ENCODE data around the gene SARNP.

SARNP gene

DNA sequence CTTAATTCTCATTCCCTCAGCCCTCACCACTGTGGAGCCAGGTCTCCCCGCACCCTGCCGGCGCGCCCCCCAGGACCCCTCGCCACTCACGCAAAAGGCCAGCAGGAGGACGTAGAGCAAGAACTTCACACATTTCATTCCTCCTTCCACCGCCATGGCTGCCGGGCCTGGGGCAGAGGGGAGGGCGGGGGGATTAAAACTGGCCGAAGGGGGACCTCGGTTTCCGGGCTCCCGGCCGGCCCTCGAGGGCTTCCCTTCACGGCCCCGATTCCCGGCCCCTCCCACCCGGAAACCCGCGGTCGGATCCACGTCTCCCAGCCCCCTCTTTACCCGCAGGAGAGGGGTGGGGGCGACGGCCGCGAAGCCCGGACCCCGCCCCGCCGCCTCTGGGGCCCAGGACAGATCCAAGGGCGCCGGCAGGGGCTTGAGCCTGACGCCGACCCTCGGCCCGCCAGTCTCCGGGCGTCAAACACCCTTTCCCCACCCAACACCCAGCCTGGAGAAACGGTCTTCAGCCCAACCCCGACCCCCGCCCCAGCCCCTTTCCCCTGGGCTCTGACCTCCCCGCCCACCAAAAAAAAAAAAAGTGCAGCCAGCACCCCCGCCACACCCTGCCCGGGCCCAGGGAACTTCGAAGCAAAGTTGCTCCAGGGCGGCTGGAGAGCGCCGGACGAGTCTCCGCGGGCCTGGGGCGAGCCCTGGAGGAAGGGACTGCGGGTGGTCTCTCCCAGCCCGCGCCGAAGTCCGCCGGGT is 89.2 kb downstream of the SARNP start:
- DNase-seq (ENCODE audit: low spot score in 2 of 2) = peak in 1 of 2 experiments; percentile 78
- Histone ChIP-seq H3K4me1 (peaks cover 11% of the 10 kb centered on the region), H3K36me3 (replicated peaks) (peaks cover 37% of the 10 kb centered on the region), H3K27me3 (ENCODE audit: low read depth) (no peaks in the 10 kb centered on the region), H3K4me3 (peak overlapping the region; percentile 58), H3K9me3 (no peaks in the 10 kb centered on the region)
- in situ Hi-C loops (cut with MboI; ENCODE audit: low sequenced_read_pairs) = no loop called here

DNA sequence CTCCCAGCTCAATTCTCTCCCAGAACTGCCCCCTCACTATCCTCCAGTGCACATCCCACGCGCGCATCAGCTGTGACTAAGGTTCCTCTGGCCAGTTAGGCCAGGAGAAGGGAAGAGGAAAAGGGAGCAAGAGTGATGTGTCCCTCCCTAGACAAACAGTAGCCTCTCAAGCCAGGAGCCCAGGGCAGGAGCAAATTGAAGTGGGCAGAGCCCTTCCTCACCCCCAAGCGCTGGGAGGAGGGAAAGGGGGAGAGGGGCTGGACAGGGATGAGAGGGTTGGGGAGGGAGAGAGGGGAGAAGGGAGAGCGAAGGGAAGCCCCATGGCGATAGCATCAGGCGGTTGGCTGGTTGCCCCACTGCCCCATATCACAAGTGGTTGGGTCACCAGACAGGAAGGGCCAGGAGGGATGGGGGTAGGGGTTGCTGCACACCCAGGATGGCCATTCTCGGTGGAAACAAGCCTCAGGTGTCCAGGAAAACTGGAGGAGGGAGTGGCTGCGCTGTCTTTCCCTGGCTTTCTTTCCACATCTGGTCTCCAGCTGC is 89.8 kb downstream of the SARNP start:
- in situ Hi-C loops (cut with MboI; ENCODE audit: low sequenced_read_pairs) = no loop called here
- DNase-seq (ENCODE audit: low spot score in 2 of 2) = no peak
- peaks cover 11% of the 10 kb centered on the region for H3K4me1 ChIP-seq
- no peaks in the 10 kb centered on the region for H3K27me3 ChIP-seq (ENCODE audit: low read depth)
- H3K9me3 ChIP-seq = no peaks in the 10 kb centered on the region
- peaks cover 39% of the 10 kb centered on the region for H3K36me3 ChIP-seq (replicated peaks)
- peak overlapping the region; percentile 58 for H3K4me3 ChIP-seq

- peaks cover 11% of the 10 kb centered on the region for H3K4me1 ChIP-seq
- in situ Hi-C loops (cut with MboI; ENCODE audit: low sequenced_read_pairs) = no loop called here
- H3K27me3 ChIP-seq (ENCODE audit: low read depth) = no peaks in the 10 kb centered on the region
- DNase-seq (ENCODE audit: low spot score in 2 of 2) = no peak
- peaks cover 39% of the 10 kb centered on the region for H3K36me3 ChIP-seq (replicated peaks)
- H3K4me3 ChIP-seq = no peak overlapping the region; the same call in 1 of the 2 replicates
- H3K9me3 ChIP-seq = no peaks in the 10 kb centered on the region
These were observed 90.6 kb downstream of the SARNP start for GRCh38 chr12:55726971-55727370.

GRCh38 chr12:55725556-55725955 is 92.0 kb downstream of the SARNP start:
- Histone ChIP-seq H3K4me1 (peaks cover 11% of the 10 kb centered on the region), H3K36me3 (replicated peaks) (peaks cover 39% of the 10 kb centered on the region), H3K9me3 (no peaks in the 10 kb centered on the region), H3K27me3 (ENCODE audit: low read depth) (no peaks in the 10 kb centered on the region), H3K4me3 (no peak overlapping the region)
- in situ Hi-C loops (cut with MboI; ENCODE audit: low sequenced_read_pairs) = no loop called here
- no peak for DNase-seq (ENCODE audit: low spot score in 2 of 2)

DNA sequence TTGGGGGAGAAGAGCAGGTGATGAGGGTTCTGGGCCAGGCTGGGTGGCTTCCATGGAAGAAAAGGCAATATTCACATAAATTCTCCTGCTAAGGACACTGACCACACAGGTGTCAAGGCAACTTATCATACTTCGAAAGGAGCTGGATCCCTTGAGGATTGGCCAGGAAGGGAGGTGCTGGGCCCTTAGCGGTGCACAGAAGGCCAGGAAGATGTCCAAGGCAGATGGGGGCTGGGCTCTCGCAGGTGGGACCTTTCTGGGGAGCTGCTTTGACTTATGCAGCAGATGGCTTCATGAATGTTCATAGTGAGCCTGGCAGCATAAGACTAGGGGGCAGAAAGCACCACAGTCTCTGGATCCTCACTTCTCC is 92.6 kb downstream of the SARNP start:
- Histone ChIP-seq H3K36me3 (replicated peaks) (peaks cover 39% of the 10 kb centered on the region), H3K4me1 (peaks cover 8% of the 10 kb centered on the region), H3K9me3 (no peaks in the 10 kb centered on the region), H3K4me3 (no peak overlapping the region), H3K27me3 (ENCODE audit: low read depth) (no peaks in the 10 kb centered on the region)
- in situ Hi-C loops (cut with MboI; ENCODE audit: low sequenced_read_pairs) = no loop called here
- no peak for DNase-seq (ENCODE audit: low spot score in 2 of 2)

- Histone ChIP-seq H3K36me3 (replicated peaks) (peaks cover 39% of the 10 kb centered on the region), H3K4me3 (no peak overlapping the region), H3K4me1 (peaks cover 5% of the 10 kb centered on the region), H3K27me3 (ENCODE audit: low read depth) (no peaks in the 10 kb centered on the region), H3K9me3 (no peaks in the 10 kb centered on the region)
- DNase-seq (ENCODE audit: low spot score in 2 of 2) = peak; percentile 60 to 81
- in situ Hi-C loops (cut with MboI; ENCODE audit: low sequenced_read_pairs) = no loop called here
These were observed 93.1 kb downstream of the SARNP start for GRCh38 chr12:55724226-55724939.

DNA sequence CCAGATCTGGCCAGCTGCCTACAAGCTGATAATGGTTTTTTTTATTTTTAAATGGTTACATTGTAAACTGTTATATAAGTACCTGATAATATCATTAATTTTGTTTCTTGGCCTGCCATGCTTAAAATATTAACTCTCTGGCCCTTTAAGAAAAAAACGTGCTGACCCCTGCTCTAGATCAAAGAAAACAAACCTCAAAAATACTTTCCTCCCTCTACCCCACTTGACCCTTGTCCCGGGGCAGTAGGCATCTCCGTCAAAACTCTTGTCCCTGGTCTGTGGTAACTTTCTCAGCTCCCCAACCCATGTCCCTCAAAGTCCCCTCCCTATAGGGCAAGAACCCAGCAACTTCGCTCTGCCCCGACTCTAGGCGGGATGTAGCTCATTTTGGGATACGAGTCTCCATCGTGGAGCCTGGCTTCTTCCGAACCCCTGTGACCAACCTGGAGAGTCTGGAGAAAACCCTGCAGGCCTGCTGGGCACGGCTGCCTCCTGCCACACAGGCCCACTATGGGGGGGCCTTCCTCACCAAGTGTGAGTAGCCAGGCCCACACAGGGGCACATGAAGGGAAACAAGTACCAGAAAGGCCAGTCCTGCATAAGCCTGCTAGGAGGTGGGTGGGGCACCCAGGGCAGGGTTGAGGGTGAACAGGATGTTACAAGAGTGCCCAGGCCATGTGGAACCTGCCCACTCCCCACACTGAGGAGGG is 93.9 kb downstream of the SARNP start:
- Histone ChIP-seq H3K9me3 (no peaks in the 10 kb centered on the region), H3K4me1 (peaks cover 3% of the 10 kb centered on the region; the same call in 1 of the 2 replicates), H3K36me3 (replicated peaks) (peaks cover 39% of the 10 kb centered on the region), H3K27me3 (ENCODE audit: low read depth) (no peaks in the 10 kb centered on the region), H3K4me3 (no peak overlapping the region)
- DNase-seq (ENCODE audit: low spot score in 2 of 2) = no peak
- in situ Hi-C loops (cut with MboI; ENCODE audit: low sequenced_read_pairs) = no loop called here

DNA sequence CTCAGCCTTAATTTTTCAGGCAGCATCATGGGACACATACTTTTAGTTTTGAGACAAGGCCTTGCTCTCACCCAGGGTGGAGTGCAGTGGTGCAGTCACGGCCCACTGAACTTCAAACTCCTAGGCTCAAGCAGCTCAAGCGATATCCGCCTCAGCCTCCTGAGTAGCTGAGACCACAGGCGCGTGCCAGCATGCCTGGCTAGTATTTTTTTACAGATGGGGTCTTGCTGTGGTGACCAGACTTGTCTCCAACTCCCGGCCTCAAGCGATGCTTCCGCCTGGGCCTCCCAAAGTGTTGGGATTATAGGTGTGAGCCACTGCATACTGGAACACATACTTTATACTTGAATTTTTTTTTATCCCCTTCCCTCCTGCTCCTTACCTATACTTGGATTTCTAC is 94.6 kb downstream of the SARNP start:
- peaks cover 3% of the 10 kb centered on the region; the same call in 1 of the 2 replicates for H3K4me1 ChIP-seq
- in situ Hi-C loops (cut with MboI; ENCODE audit: low sequenced_read_pairs) = no loop called here
- H3K36me3 ChIP-seq (replicated peaks) = peaks cover 39% of the 10 kb centered on the region
- H3K4me3 ChIP-seq = no peak overlapping the region
- H3K9me3 ChIP-seq = no peaks in the 10 kb centered on the region
- no peak for DNase-seq (ENCODE audit: low spot score in 2 of 2)
- H3K27me3 ChIP-seq (ENCODE audit: low read depth) = no peaks in the 10 kb centered on the region

GRCh38 chr12:55721601-55722213 is 95.8 kb downstream of the SARNP start:
- no peak for DNase-seq (ENCODE audit: low spot score in 2 of 2)
- H3K36me3 ChIP-seq (replicated peaks) = peaks cover 32% of the 10 kb centered on the region
- no peaks in the 10 kb centered on the region for H3K27me3 ChIP-seq (ENCODE audit: low read depth)
- H3K9me3 ChIP-seq = no peaks in the 10 kb centered on the region
- peaks cover 12% of the 10 kb centered on the region for H3K4me1 ChIP-seq
- in situ Hi-C loops (cut with MboI; ENCODE audit: low sequenced_read_pairs) = no loop called here
- H3K4me3 ChIP-seq = no peak overlapping the region

- no peak for DNase-seq (ENCODE audit: low spot score in 2 of 2)
- H3K27me3 ChIP-seq (ENCODE audit: low read depth) = no peaks in the 10 kb centered on the region
- H3K36me3 ChIP-seq (replicated peaks) = peaks cover 27% of the 10 kb centered on the region
- in situ Hi-C loops (cut with MboI; ENCODE audit: low sequenced_read_pairs) = no loop called here
- H3K9me3 ChIP-seq = no peaks in the 10 kb centered on the region
- peaks cover 12% of the 10 kb centered on the region for H3K4me1 ChIP-seq
- H3K4me3 ChIP-seq = no peak overlapping the region
These were observed 96.6 kb downstream of the SARNP start for GRCh38 chr12:55720894-55721444.

- Histone ChIP-seq H3K4me3 (no peak within 1 kb of the TSS), H3K4me1 (peaks cover 17% of the 10 kb centered on the region), H3K27me3 (ENCODE audit: low read depth) (no peaks in the 10 kb centered on the region), H3K9me3 (no peaks in the 10 kb centered on the region), H3K36me3 (replicated peaks) (peaks cover 19% of the 10 kb centered on the region)
- in situ Hi-C loops (cut with MboI; ENCODE audit: low sequenced_read_pairs) = no loop called here
- DNase-seq (ENCODE audit: low spot score in 2 of 2) = no peak
These were observed 97.4 kb downstream of the SARNP start, which contains the start of gene RDH5 for GRCh38 chr12:55720071-55720564. Gene RDH5, plus strand, starts transcription at chr12:55720393. Its CDS starts 792 bp downstream, at chr12:55721185.

DNA sequence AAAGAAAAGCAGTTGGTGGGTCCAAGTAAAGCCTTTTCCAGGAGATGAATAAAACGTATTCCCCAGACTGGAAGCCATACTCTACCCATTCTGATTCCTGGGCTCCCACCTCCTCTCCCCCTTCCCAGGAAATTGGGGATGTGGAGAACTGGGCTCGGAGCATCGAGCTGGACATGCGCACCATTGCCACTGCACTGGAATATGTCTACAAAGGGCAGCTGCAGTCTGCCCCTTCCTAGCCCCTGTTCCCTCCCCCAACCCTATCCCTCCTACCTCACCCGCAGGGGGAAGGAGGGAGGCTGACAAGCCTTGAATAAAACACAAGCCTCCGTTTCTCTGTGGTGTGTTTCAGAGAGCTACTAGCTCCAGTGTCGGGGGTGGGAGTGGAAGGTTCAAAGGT is 98.2 kb downstream of the SARNP start:
- peaks cover 17% of the 10 kb centered on the region for H3K4me1 ChIP-seq
- H3K27me3 ChIP-seq (ENCODE audit: low read depth) = no peaks in the 10 kb centered on the region
- DNase-seq (ENCODE audit: low spot score in 2 of 2) = no peak
- H3K9me3 ChIP-seq = no peaks in the 10 kb centered on the region
- H3K36me3 ChIP-seq (replicated peaks) = peaks cover 12% of the 10 kb centered on the region
- in situ Hi-C loops (cut with MboI; ENCODE audit: low sequenced_read_pairs) = no loop called here
- no peak overlapping the region for H3K4me3 ChIP-seq
